KMS-11 (cell line): Measurements from ENCODE around the gene SPACDR.

Source experiments
- H2AFZ ChIP-seq: fragments of 200-600 bp; sonication (generic); 2 replicates; pipeline ENCODE4 v1.6.1; 2016; ENCODE audit warnings: antibody characterized with exemption, mixed run types, low read depth
- H3K27ac ChIP-seq: fragments of 200-600 bp; sonication (generic); 2 replicates; pipeline ENCODE4 v1.6.1; 2016; ENCODE audit warnings: mild to moderate bottlenecking, mixed run types
- H3K27me3 ChIP-seq: fragments of 200-600 bp; sonication (generic); 2 replicates; pipeline ENCODE4 v1.6.1; 2017; ENCODE audit warnings: mild to moderate bottlenecking, low read depth, mixed run types, moderate library complexity; ENCODE audit not compliant: insufficient read depth
- H3K36me3 ChIP-seq: fragments of 200-600 bp; sonication (generic); 2 replicates; pipeline ENCODE4 v1.6.1; 2017; ENCODE audit warnings: mild to moderate bottlenecking, mixed run types; ENCODE audit not compliant: insufficient read depth
- H3K4me1 ChIP-seq: fragments of 200-600 bp; sonication (generic); 2 replicates; pipeline ENCODE4 v1.6.1; 2016; ENCODE audit warnings: mild to moderate bottlenecking, low read depth, mixed run types; ENCODE audit not compliant: poor library complexity, severe bottlenecking
- H3K4me2 ChIP-seq: fragments of 200-600 bp; sonication (generic); 2 replicates; pipeline ENCODE4 v1.7.0; 2016; ENCODE audit warnings: mild to moderate bottlenecking, mixed run types
- H3K4me3 ChIP-seq: fragments of 200-600 bp; sonication (generic); IDR thresholded peaks from 2 replicates; pipeline ENCODE4 v1.6.1; 2017; ENCODE audit warnings: low read depth, low read length, mixed read lengths; ENCODE audit not compliant: insufficient read depth
- H3K79me2 ChIP-seq: fragments of 200-600 bp; sonication (generic); 2 replicates; pipeline ENCODE4 v1.6.1; 2016; ENCODE audit warnings: low read depth, mixed run types; ENCODE audit not compliant: insufficient read depth
- H3K9ac ChIP-seq: fragments of 200-600 bp; sonication (generic); 2 replicates; pipeline ENCODE4 v1.6.1; 2016; ENCODE audit warnings: mild to moderate bottlenecking, mixed run types
- H4K20me1 ChIP-seq: fragments of 200-600 bp; sonication (generic); 2 replicates; pipeline ENCODE4 v1.6.1; 2016; ENCODE audit warnings: mild to moderate bottlenecking, mixed run types; ENCODE audit not compliant: insufficient read depth
- CTCF ChIP-seq: fragments of 200-600 bp; sonication (generic); conservative IDR thresholded peaks from 2 replicates; pipeline ENCODE4 v1.6.1; 2017; ENCODE audit warnings: low read depth, mild to moderate bottlenecking, antibody characterized with exemption, low read length, moderate library complexity, mixed read lengths

The SPACDR gene

GRCh38 chr7:100493476-100494264, 29.6 kb upstream of the SPACDR start:
- H3K27me3 ChIP-seq, result peaks cover 3% of the 10 kb centered on the region; the same call in 1 of the 2 replicates
- H4K20me1 ChIP-seq, result no peaks in the 10 kb centered on the region
- no peaks in the 10 kb centered on the region for H3K36me3 ChIP-seq
- H3K27ac ChIP-seq, result no peak overlapping the region
- no peaks in the 10 kb centered on the region for H3K79me2 ChIP-seq
- no peak for TF ChIP-seq CTCF
- no peak overlapping the region for H3K4me3 ChIP-seq
- peaks cover 12% of the 10 kb centered on the region for H3K4me1 ChIP-seq
- H3K9ac ChIP-seq, result no peak overlapping the region
- no peak overlapping the region for H3K4me2 ChIP-seq
- no peak overlapping the region for H2AFZ ChIP-seq

GRCh38 chr7:100492738-100493475, 28.8 kb upstream of the SPACDR start:
- H3K27ac ChIP-seq, result no peak overlapping the region
- H2AFZ ChIP-seq, result no peak overlapping the region
- no peak overlapping the region for H3K4me2 ChIP-seq
- no peak for TF ChIP-seq CTCF
- H3K4me1 ChIP-seq, result peaks cover 12% of the 10 kb centered on the region
- H4K20me1 ChIP-seq, result no peaks in the 10 kb centered on the region
- H3K36me3 ChIP-seq, result no peaks in the 10 kb centered on the region
- peaks cover 6% of the 10 kb centered on the region; the same call in 1 of the 2 replicates for H3K27me3 ChIP-seq
- no peaks in the 10 kb centered on the region for H3K79me2 ChIP-seq
- no peak overlapping the region for H3K9ac ChIP-seq
- H3K4me3 ChIP-seq, result no peak overlapping the region

GRCh38 chr7:100491192-100491578, 27.1 kb upstream of the SPACDR start:
- Histone ChIP-seq H3K27ac (no peak overlapping the region), H2AFZ (no peak overlapping the region), H3K9ac (no peak overlapping the region), H3K4me1 (peaks cover 12% of the 10 kb centered on the region), H3K4me2 (no peak overlapping the region), H3K36me3 (no peaks in the 10 kb centered on the region), H3K79me2 (no peaks in the 10 kb centered on the region), H3K27me3 (peaks cover 7% of the 10 kb centered on the region; the same call in 1 of the 2 replicates), H4K20me1 (no peaks in the 10 kb centered on the region), H3K4me3 (no peak overlapping the region)
- TF ChIP-seq CTCF, result no peak

GRCh38 chr7:100490483-100491191, 26.6 kb upstream of the SPACDR start:
- Histone ChIP-seq H3K36me3 (no peaks in the 10 kb centered on the region), H3K4me1 (peaks cover 12% of the 10 kb centered on the region), H2AFZ (no peak overlapping the region), H3K27ac (no peak overlapping the region), H3K4me3 (no peak overlapping the region), H3K4me2 (no peak overlapping the region), H3K27me3 (peaks cover 7% of the 10 kb centered on the region; the same call in 1 of the 2 replicates), H4K20me1 (no peaks in the 10 kb centered on the region), H3K79me2 (no peaks in the 10 kb centered on the region), H3K9ac (no peak overlapping the region)
- TF ChIP-seq CTCF, result no peak
